ENCODE data around the gene IFITM10. TPM values are rescaled to one million over a fixed set of nuclear protein-coding genes. Genes with fewer than 3 reads are reported as not detected.

Gene IFITM10
- total RNA-seq, 4 donors from 2014 or later = 0.42 to 0.58 (median 0.54) TPM

DNA sequence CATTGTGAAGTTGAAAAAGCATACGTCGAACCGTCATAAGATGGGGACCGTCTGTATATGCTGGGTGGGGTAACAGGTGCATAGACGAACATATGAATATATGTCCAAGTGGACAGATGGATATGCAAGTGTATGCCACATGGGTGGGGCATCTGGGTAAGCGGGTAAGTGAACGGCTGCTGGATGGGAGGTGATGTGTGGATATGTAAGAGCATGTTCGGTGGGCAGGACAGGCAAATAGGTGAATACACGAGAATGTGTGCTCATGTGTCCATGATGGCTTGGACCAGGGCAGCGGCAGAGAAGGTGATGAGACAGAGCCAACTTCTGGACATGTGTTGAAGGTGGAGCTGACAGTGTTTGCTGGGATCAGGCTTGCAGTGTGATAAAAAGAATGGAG is 12.0 kb downstream of the IFITM10 start:
- H3K36me3 ChIP-seq = no peaks in the 10 kb centered on the region
- TF ChIP-seq POLR2AphosphoS5 (IDR thresholded peaks at IDR 0.05) (peak in 1 of 2 donors; percentile 9), EP300 (IDR thresholded peaks at IDR 0.05) (no peak)
- no peak overlapping the region for H3K4me3 ChIP-seq
- no peak overlapping the region for H3K27ac ChIP-seq (replicated peaks in 1 of 4)
- peaks cover 0 to 82% (median 11%) of the 10 kb centered on the region in 4 donors for H3K27me3 ChIP-seq
- DNase-seq (ENCODE audit: extremely low spot score) = no peak
- 89% methylated on average over 10 of the region's 10 CpGs for WGBS
- intact Hi-C loops (cut with DNase I) = no loop called here
- peaks cover 0 to 20% (median 14%) of the 10 kb centered on the region in 4 donors for H3K9me3 ChIP-seq
- H3K4me1 ChIP-seq = no peaks in the 10 kb centered on the region

DNA sequence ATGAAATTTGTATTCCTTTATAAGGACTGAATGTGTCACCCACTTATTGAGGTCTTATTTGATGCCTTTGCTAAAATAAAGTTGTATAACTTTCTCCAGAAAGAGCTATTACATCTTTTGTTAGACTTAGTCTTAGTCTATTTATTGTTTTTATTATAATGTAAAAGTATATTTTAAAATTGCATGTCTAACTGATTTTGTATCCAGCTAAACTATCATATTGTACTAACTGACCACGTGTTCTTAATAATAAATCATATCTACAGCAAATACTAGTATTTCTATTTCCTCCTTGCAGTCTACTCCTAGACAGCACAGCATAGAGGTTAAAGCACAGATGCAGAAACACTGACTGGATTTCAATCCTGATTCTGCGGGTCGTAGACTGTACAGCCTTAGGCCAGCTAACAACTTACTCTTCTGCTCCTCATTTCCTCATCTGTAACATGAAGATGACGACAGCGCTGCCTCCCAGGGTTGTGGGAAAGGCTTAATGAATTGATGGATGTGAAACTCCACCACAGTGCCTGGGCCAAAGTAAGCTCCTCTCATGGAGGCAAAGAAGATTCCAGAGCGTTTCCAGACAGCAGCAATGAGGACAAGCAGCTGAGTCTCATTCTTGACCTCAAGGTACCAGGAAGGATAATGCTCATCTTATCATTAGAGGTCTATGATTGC is 13.2 kb downstream of the IFITM10 start:
- intact Hi-C loops (cut with DNase I) = no loop called here

GRCh38 chr11:1736447-1736992 is 13.9 kb downstream of the IFITM10 start:
- no peak for DNase-seq (ENCODE audit: extremely low spot score)
- TF ChIP-seq CTCF (IDR thresholded peaks at IDR 0.05) (no peak), POLR2A (IDR thresholded peaks at IDR 0.05; ENCODE audit: low read depth) (no peak), POLR2AphosphoS5 (IDR thresholded peaks at IDR 0.05) (no peak), EP300 (IDR thresholded peaks at IDR 0.05) (no peak)
- no peak overlapping the region for H3K27ac ChIP-seq (replicated peaks in 1 of 4)
- H3K4me1 ChIP-seq = peaks cover 0 to 15% (median 11%) of the 10 kb centered on the region in 4 donors
- WGBS = 64% methylated on average over 3 of the region's 3 CpGs
- intact Hi-C loops (cut with DNase I) = no loop called here
- no peak overlapping the region for H3K4me3 ChIP-seq
- H3K9me3 ChIP-seq = peaks cover 0 to 20% (median 14%) of the 10 kb centered on the region in 4 donors
- peaks cover 0 to 96% (median 11%) of the 10 kb centered on the region in 4 donors for H3K27me3 ChIP-seq
- no peaks in the 10 kb centered on the region for H3K36me3 ChIP-seq

More for the DNA sequence above, 13.2 kb downstream of the IFITM10 start:
- Histone ChIP-seq H3K9me3 (peaks cover 0 to 20% (median 14%) of the 10 kb centered on the region in 4 donors), H3K36me3 (no peaks in the 10 kb centered on the region), H3K4me1 (peaks cover 0 to 8% (median 5%) of the 10 kb centered on the region in 4 donors), H3K27ac (replicated peaks in 1 of 4) (no peak overlapping the region), H3K4me3 (no peak overlapping the region), H3K27me3 (peaks cover 0 to 93% (median 11%) of the 10 kb centered on the region in 4 donors)
- no peak for DNase-seq (ENCODE audit: extremely low spot score)
- WGBS = 85% methylated on average over 6 of the region's 6 CpGs
- TF ChIP-seq POLR2AphosphoS5 (IDR thresholded peaks at IDR 0.05) = no peak
- TF ChIP-seq POLR2A (IDR thresholded peaks at IDR 0.05; ENCODE audit: low read depth) = no peak
- no peak for TF ChIP-seq EP300 (IDR thresholded peaks at IDR 0.05)

DNA sequence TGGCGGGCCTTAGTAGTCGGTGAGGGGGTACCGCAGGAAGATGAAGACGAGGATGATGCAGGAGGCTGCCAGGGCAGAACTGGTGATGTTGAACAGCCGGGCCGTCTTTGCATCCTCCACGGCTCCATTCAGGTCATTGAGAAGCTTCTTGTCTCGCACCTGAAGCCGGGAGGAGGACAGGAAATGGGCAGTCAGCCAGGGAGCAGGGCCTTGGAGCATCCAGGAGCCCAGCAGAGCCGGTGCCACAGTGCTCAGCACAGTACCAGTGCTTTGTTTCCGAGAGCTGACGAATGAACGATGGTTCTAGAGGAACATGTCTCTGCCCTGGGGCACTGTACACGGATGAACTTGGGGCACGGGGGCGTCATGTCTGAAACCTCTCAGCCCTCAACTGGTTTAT is 15.1 kb downstream of the IFITM10 start:
- no peak for DNase-seq (ENCODE audit: extremely low spot score)
- peaks cover 0 to 20% (median 14%) of the 10 kb centered on the region in 4 donors for H3K9me3 ChIP-seq
- peaks cover 0 to 95% (median 11%) of the 10 kb centered on the region in 4 donors for H3K27me3 ChIP-seq
- no peak overlapping the region for H3K4me3 ChIP-seq
- H3K4me1 ChIP-seq = peaks cover 0 to 17% (median 11%) of the 10 kb centered on the region in 4 donors
- intact Hi-C loops (cut with DNase I) = no loop called here
- no peak overlapping the region for H3K27ac ChIP-seq (replicated peaks in 1 of 4)
- TF ChIP-seq EP300 (IDR thresholded peaks at IDR 0.05) = no peak
- TF ChIP-seq POLR2A (IDR thresholded peaks at IDR 0.05; ENCODE audit: low read depth) = no peak
- no peak for TF ChIP-seq POLR2AphosphoS5 (IDR thresholded peaks at IDR 0.05)
- TF ChIP-seq CTCF (IDR thresholded peaks at IDR 0.05) = no peak
- WGBS = 72% methylated on average over 16 of the region's 16 CpGs
- H3K36me3 ChIP-seq = no peaks in the 10 kb centered on the region

GRCh38 chr11:1734641-1735081 is 15.7 kb downstream of the IFITM10 start:
- no peak overlapping the region for H3K4me3 ChIP-seq
- H3K9me3 ChIP-seq = peaks cover 0 to 20% (median 14%) of the 10 kb centered on the region in 4 donors
- peaks cover 0 to 95% (median 13%) of the 10 kb centered on the region in 4 donors for H3K27me3 ChIP-seq
- 64% methylated on average over 6 of the region's 10 CpGs for WGBS
- peaks cover 0 to 17% (median 11%) of the 10 kb centered on the region in 4 donors for H3K4me1 ChIP-seq
- TF ChIP-seq POLR2A (IDR thresholded peaks at IDR 0.05; ENCODE audit: low read depth) (no peak), POLR2AphosphoS5 (IDR thresholded peaks at IDR 0.05) (no peak), EP300 (IDR thresholded peaks at IDR 0.05) (no peak), CTCF (IDR thresholded peaks at IDR 0.05) (no peak)
- H3K27ac ChIP-seq (replicated peaks in 1 of 4) = no peak overlapping the region
- no peaks in the 10 kb centered on the region for H3K36me3 ChIP-seq
- no peak for DNase-seq (ENCODE audit: extremely low spot score)
- intact Hi-C loops (cut with DNase I) = no loop called here

Data from esophagus muscularis mucosa (tissue), 4 donors.